HG02884 (cell line): ENCODE data around the gene S100A1.

Source experiments
- ATAC-seq: cut with Tn5 transposase; IDR thresholded peaks from one replicate; pipeline ENCODE4 v1.9.1; 2021; ENCODE audit warnings: mild to moderate bottlenecking, moderate library complexity; ENCODE audit not compliant: unreplicated experiment

Gene S100A1

GRCh38 chr1:153609585-153609907 lies 18.7 kb upstream of the S100A1 start:
- ATAC-seq = no peak

- ATAC-seq = no peak
These were observed 17.9 kb upstream of the S100A1 start for GRCh38 chr1:153610334-153610733.

GRCh38 chr1:153610811-153611301 lies 17.4 kb upstream of the S100A1 start:
- no peak for ATAC-seq

GRCh38 chr1:153611356-153611755 lies 16.9 kb upstream of the S100A1 start:
- no peak for ATAC-seq

GRCh38 chr1:153612111-153612754 lies 16.0 kb upstream of the S100A1 start:
- no peak for ATAC-seq

- no peak for ATAC-seq
These were observed 15.4 kb upstream of the S100A1 start, which contains the start of gene S100A16 for GRCh38 chr1:153612755-153613331. Gene S100A16, minus strand, starts transcription at chr1:153613137. Its CDS starts 4,986 bp downstream, at chr1:153608151.

- ATAC-seq = no peak
These were observed 14.8 kb upstream of the S100A1 start for GRCh38 chr1:153613406-153613805.

GRCh38 chr1:153614189-153614900 lies 13.9 kb upstream of the S100A1 start:
- no peak for ATAC-seq

- ATAC-seq = no peak
These were observed 13.3 kb upstream of the S100A1 start for GRCh38 chr1:153614906-153615305.

GRCh38 chr1:153615406-153615805 lies 12.8 kb upstream of the S100A1 start:
- no peak for ATAC-seq

GRCh38 chr1:153616144-153616916 lies 11.9 kb upstream of the S100A1 start, which contains the start of gene S100A14:
Gene S100A14, minus strand, starts transcription at chr1:153616325. Its CDS starts 467 bp downstream, at chr1:153615858.
- no peak for ATAC-seq

- ATAC-seq = no peak
These were observed 11.3 kb upstream of the S100A1 start for GRCh38 chr1:153616917-153617311.

GRCh38 chr1:153617663-153618062 lies 10.6 kb upstream of the S100A1 start:
- ATAC-seq = peak; percentile 48

GRCh38 chr1:153619171-153619570 lies 9.1 kb upstream of the S100A1 start:
- no peak for ATAC-seq

- no peak for ATAC-seq
These were observed 5.1 kb upstream of the S100A1 start for GRCh38 chr1:153623101-153623500.

GRCh38 chr1:153624965-153625611 lies 3.1 kb upstream of the S100A1 start:
- ATAC-seq = no peak

- no peak for ATAC-seq
These were observed 1.7 kb upstream of the S100A1 start for GRCh38 chr1:153626477-153626903.

GRCh38 chr1:153626904-153627714 lies 1.1 kb upstream of the S100A1 start, which contains the start of gene S100A13:
Gene S100A13, minus strand, starts transcription at chr1:153627505. Its CDS starts 1,033 bp downstream, at chr1:153626472.
- ATAC-seq = peak; percentile 63

- ATAC-seq = no peak
These were observed 556 bp downstream of the S100A1 start for GRCh38 chr1:153628638-153629342.
